Upper lobe of left lung (tissue), 4 donors: ENCODE measurements around the gene HSD3B2.

Experiments
- CTCF ChIP-seq, 6 experiments: fragments of 450-650 bp in 4 of 6; fragments of 200-600 bp in 2 of 6; sonication (generic) in 2 of 6; IDR thresholded peaks; one replicate each; pipeline ENCODE4 v1.5.1; 2016 to 2019; ENCODE audit warnings: antibody characterized with exemption in 6 of 6
- EP300 ChIP-seq, 4 donors: sonication (generic); formaldehyde crosslinking; IDR thresholded peaks; one replicate each; pipeline ENCODE4 v1.5.1; 2017; ENCODE audit warnings: antibody characterized with exemption in 4 of 4, control low read depth in 2 of 4
- POLR2A ChIP-seq, 4 donors: fragments of 450-650 bp; IDR thresholded peaks; one replicate each; pipeline ENCODE4 v1.5.1; 2016 to 2017; ENCODE audit warnings: antibody characterized with exemption in 4 of 4, mild to moderate bottlenecking in 2 of 4

DNA sequence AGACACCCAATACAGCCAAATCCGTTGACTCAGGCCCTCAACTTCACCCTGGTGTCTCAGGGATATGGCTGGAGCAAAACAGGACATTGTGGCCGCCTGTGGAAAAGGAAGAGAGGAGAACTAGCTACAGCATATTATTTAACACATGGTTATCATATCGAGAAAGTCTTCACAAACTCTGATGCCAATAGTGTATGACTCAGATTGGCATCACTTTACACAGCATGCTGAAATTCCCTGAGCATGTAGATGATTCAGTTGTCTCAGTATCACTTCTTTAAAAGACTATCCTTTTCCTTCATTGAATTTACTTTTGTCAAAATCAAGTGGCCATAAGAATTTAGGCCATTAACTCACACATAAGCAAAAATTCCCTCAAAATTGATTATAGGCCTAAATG lies 20.1 kb downstream of the HSD3B2 start:
- no peak for TF ChIP-seq EP300 (IDR thresholded peaks at IDR 0.05)
- no peak for TF ChIP-seq CTCF (IDR thresholded peaks at IDR 0.05)
- TF ChIP-seq POLR2A (IDR thresholded peaks at IDR 0.05), result no peak
